Measurements from ENCODE around the gene ABCB11.

GRCh38 chr2:168977608-168978007 is 53.5 kb downstream of the ABCB11 start:
- no peak for TF ChIP-seq CTCF (IDR thresholded peaks at IDR 0.05)
- TF ChIP-seq POLR2A (IDR thresholded peaks at IDR 0.05): no peak
- TF ChIP-seq POLR2AphosphoS5 (IDR thresholded peaks at IDR 0.05): no peak

Data from sigmoid colon (tissue), 4 donors.